ENCODE data around the gene KREMEN1. TPM values are rescaled to one million over a fixed set of nuclear protein-coding genes. Genes with fewer than 3 reads are reported as not detected.

The KREMEN1 gene
- total RNA-seq, 4 donors from 2014 or later = 7.6 to 15.9 (median 8.9) TPM

DNA sequence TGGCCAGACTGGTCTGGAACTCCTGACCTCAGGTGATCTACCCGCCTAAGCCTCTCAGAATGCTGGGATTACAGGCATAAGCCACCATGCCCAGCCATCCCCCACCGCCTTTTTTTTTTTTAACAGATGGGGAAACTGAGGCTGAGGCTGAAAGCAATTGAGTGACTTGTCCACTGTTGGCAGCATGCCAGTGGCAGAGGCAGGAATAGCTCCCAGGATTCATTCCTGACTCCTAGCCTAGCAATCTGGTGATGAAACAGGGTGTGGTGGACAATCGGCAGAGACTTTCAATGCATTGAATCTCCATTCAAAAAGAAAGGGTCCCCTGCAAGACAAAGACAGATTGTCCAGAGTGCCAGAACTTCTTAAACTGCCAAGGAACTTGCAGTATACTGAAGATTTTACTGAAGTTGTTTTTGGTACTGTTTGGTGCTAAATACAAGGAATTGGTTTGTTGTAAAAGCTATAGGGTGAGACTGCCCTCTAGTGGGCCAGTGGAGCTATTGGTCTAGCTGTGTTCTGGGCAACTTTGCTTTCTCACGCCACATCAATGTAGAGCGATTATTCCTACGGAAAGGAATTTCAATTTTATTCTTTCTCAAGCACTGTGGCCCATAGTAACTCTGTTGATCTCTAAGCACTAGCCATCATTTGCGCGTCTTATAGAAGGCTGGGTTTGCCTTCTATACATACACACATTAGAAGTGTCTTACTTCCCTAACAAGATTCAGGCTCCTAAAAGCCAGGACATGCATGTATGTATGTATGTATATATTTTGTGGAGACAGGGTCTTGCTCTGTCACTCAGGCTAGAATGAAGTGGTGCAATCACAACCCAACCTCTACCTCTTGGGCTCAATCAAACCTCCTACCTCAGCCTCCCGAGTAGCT, 32.2 kb upstream of the KREMEN1 start:
- TF ChIP-seq, protein P1, sequence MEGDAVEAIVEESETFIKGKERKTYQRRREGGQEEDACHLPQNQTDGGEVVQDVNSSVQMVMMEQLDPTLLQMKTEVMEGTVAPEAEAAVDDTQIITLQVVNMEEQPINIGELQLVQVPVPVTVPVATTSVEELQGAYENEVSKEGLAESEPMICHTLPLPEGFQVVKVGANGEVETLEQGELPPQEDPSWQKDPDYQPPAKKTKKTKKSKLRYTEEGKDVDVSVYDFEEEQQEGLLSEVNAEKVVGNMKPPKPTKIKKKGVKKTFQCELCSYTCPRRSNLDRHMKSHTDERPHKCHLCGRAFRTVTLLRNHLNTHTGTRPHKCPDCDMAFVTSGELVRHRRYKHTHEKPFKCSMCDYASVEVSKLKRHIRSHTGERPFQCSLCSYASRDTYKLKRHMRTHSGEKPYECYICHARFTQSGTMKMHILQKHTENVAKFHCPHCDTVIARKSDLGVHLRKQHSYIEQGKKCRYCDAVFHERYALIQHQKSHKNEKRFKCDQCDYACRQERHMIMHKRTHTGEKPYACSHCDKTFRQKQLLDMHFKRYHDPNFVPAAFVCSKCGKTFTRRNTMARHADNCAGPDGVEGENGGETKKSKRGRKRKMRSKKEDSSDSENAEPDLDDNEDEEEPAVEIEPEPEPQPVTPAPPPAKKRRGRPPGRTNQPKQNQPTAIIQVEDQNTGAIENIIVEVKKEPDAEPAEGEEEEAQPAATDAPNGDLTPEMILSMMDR (IDR thresholded peaks at IDR 0.05; ENCODE audit: low read depth) = no peak

DNA sequence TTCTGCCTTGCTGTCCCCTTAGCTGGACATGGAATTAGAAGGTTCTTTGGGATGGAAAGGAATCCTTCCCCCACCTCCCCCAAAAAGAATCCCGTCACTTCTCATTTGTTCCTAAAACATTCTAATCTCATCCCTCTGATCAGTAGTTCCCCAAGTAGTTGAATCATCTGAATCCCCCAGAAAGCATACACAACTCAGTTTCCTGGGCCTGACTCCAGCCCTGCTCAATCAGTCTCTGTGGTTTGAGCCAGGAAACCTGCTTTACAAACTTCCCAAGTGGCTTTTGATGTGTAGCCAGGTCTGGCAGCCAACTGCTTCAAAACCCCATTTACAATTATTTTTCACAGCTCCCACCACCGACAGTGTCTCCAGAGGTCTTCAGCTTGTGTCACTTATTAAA, 31.4 kb upstream of the KREMEN1 start:
- TF ChIP-seq, protein P1 (IDR thresholded peaks at IDR 0.05; ENCODE audit: low read depth) = no peak

DNA sequence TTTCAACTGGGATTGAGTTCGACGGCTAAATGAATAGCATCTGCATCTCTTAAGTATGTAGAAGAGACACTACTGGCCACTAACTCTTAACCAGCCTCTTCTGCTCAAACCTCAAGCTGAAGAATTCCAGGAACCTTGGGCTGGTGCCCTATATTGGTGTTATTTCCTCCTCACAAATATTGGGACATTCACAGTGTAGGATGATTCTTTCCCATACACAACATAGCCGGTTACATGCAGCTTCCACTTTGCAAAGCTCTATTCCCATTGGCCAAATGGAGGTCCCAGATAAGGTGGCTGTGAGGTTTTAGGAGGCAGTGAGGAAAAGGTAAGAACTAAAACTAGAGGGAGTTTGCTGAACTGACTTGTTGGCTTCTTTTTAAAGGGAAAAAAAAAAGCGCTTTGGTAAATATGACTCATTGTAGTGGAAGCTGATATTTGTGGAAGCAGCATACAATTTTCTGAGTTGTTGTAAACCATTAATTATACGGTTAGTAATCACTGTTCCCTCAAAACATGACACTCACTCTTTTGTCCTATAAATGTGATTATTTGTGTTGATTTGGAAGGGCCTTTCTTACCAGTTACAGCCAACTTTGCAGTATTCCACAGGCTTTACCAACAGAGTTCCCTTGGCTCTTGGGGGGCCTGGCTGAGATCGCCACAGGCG, 28.8 kb upstream of the KREMEN1 start:
- TF ChIP-seq, protein P1 (IDR thresholded peaks at IDR 0.05; ENCODE audit: low read depth) = no peak

DNA sequence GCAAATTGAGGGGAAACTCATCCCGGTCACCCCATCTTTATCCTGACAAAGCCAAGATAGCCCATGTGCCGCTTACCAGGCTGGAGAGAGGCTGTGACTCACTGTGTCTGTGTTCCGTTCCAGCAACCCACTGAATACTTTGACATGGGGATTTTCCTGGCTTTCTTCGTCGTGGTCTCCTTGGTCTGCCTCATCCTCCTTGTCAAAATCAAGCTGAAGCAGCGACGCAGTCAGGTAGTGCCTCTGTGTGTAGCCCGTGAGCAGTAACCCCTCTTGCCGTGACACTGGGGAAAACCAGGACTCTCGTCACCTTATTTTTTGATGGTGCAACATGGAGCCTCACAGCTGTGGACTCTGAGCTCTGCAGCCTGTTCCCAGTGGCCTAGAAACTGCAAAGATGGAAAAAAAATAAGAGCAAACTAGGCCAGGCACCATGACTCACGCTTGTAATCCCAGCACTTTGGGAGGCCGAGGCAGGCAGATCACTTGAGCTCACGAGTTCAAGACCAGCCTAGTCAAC, 28.1 kb upstream of the KREMEN1 start:
- TF ChIP-seq, protein P1 (IDR thresholded peaks at IDR 0.05; ENCODE audit: low read depth) = no peak

DNA sequence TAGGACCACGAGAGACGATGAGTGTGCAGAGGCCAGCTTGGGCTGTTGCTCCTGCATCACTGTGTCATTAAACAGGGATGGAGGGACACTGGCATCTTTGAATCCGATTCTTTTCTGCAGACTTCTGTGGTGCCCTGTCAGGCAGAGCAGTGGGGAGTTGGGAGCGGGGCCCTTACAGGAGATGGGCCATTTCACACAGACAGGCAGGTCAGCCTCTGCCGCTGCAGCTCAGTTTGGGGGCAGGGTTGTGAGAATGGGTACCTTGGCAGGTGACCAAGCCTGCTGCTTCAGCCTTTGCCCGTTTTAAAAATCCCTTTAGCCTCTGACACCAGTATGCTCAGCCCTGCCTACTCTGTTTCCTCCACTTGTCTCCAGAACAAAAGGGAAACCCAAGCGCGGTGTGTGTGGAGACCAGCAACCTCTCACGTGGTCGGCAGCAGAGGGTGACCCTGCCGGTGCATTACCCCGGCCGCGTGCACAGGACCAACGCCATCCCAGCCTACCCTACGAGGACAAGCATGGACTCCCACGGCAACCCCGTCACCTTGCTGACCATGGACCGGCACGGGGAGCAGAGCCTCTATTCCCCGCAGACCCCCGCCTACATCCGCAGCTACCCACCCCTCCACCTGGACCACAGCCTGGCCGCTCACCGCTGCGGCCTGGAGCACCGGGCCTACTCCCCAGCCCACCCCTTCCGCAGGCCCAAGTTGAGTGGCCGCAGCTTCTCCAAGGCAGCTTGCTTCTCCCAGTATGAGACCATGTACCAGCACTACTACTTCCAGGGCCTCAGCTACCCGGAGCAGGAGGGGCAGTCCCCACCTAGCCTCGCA, 23.8 kb upstream of the KREMEN1 start:
- TF ChIP-seq, protein P1 (IDR thresholded peaks at IDR 0.05; ENCODE audit: low read depth) = no peak

DNA sequence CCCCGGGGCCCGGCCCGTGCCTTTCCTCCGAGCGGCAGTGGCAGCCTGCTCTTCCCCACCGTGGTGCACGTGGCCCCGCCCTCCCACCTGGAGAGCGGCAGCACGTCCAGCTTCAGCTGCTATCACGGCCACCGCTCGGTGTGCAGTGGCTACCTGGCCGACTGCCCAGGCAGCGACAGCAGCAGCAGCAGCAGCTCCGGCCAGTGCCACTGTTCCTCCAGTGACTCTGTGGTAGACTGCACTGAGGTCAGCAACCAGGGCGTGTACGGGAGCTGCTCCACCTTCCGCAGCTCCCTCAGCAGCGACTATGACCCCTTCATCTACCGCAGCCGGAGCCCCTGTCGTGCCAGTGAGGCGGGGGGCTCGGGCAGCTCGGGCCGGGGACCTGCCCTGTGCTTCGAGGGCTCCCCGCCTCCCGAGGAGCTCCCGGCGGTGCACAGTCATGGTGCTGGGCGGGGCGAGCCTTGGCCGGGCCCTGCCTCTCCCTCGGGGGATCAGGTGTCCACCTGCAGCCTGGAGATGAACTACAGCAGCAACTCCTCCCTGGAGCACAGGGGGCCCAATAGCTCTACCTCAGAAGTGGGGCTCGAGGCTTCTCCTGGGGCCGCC, 23.1 kb upstream of the KREMEN1 start:
- TF ChIP-seq, protein P1 (IDR thresholded peaks at IDR 0.05; ENCODE audit: low read depth) = no peak
